ENCODE data around the gene TMF1. TPM values are rescaled to one million over a fixed set of nuclear protein-coding genes. Genes with fewer than 3 reads are reported as not detected.

Gene TMF1
- polyA plus RNA-seq, 1 of the 3 experiments (the other 2 are of a cell fraction): 3.2 TPM

GRCh38 chr3:69051756-69052471, at the start of gene TMF1 (continued):
- no peak for TF ChIP-seq FOSL2 (IDR thresholded peaks at IDR 0.05; ENCODE audit: borderline replicate concordance, low read depth)
- no peak for TF ChIP-seq SMC3 (IDR thresholded peaks at IDR 0.05; ENCODE audit: low read depth, low read length)
- TF ChIP-seq ELF1 (IDR thresholded peaks at IDR 0.05): peak; percentile 97
- TF ChIP-seq RFX5 (IDR thresholded peaks at IDR 0.05; ENCODE audit: low read length): peak; percentile 33; the same call in 1 of the 2 replicates
- TF ChIP-seq USF1 (IDR thresholded peaks at IDR 0.05; ENCODE audit: borderline replicate concordance, low read depth): no peak
- TF ChIP-seq PBX3 (IDR thresholded peaks at IDR 0.05): no peak
- TF ChIP-seq RCOR1 (IDR thresholded peaks at IDR 0.05; ENCODE audit: low read length): no peak
- peak; percentile 29 for TF ChIP-seq CHD2 (IDR thresholded peaks at IDR 0.05; ENCODE audit: low read length, partially characterized antibody)
- TF ChIP-seq GATA2 (CRISPR knock-in tag; IDR thresholded peaks at IDR 0.05): no peak
- TF ChIP-seq NRF1 (IDR thresholded peaks at IDR 0.05; ENCODE audit: low read depth, low read length): peak; percentile 82
- TF ChIP-seq MEF2A (IDR thresholded peaks at IDR 0.05; ENCODE audit: borderline replicate concordance, low read depth): no peak
- TF ChIP-seq CTCF (IDR thresholded peaks at IDR 0.05): no peak
- TF ChIP-seq GABPA (IDR thresholded peaks at IDR 0.05; ENCODE audit: low read depth): peak; percentile 86
- TF ChIP-seq MAX (IDR thresholded peaks at IDR 0.05; ENCODE audit: low read depth): peak; percentile 63; the same call in 1 of the 2 replicates

- ChIA-PET CTCF (interaction anchor here (0.6 to 2.0 kb wide), 3 partner anchors 21 to 64 kb away, joined by 3 to 8 read pairs (median 3); no protein-coding TSS in a partner anchor), POLR2A (no interaction called here)
- 97% methylated on average over 4 of the region's 4 CpGs for WGBS (ENCODE audit: low lambda C conversion rate)
- TF ChIP-seq NRF1 (IDR thresholded peaks at IDR 0.05; ENCODE audit: low read depth, low read length) (no peak), USF1 (IDR thresholded peaks at IDR 0.05; ENCODE audit: borderline replicate concordance, low read depth) (no peak), SMC3 (IDR thresholded peaks at IDR 0.05; ENCODE audit: low read depth, low read length) (no peak), FOXM1 (IDR thresholded peaks at IDR 0.05; ENCODE audit: low read depth) (no peak), CTCF (IDR thresholded peaks at IDR 0.05) (no peak), MAX (IDR thresholded peaks at IDR 0.05; ENCODE audit: low read depth) (no peak), USF2 (IDR thresholded peaks at IDR 0.05; ENCODE audit: borderline replicate concordance, low read depth, low read length) (no peak), NFIC (IDR thresholded peaks at IDR 0.05; ENCODE audit: borderline replicate concordance) (no peak), PBX3 (IDR thresholded peaks at IDR 0.05) (no peak), TEAD4 (IDR thresholded peaks at IDR 0.05; ENCODE audit: borderline replicate concordance, insufficient read depth) (no peak), RAD21 (IDR thresholded peaks at IDR 0.05; ENCODE audit: low read length) (no peak), EP300 (IDR thresholded peaks at IDR 0.05; ENCODE audit: borderline replicate concordance in 1 of 2, low read depth in 1 of 2, low read length in 1 of 2) (no peak)
Measured at GRCh38 chr3:69099576-69099975, 47.4 kb upstream of the TMF1 start.

More at GRCh38 chr3:69099576-69099975, 47.4 kb upstream of the TMF1 start:
- no peaks in the 10 kb centered on the region for H3K27me3 ChIP-seq (ENCODE audit: insufficient read depth)
- no peak overlapping the region for H3K9ac ChIP-seq
- DNase-seq: no peak
- no peaks in the 10 kb centered on the region for H3K9me2 ChIP-seq
- no peak overlapping the region for H2AFZ ChIP-seq (ENCODE audit: low read depth)
- peaks cover 30% of the 10 kb centered on the region for H4K20me1 ChIP-seq (ENCODE audit: insufficient read depth)
- H3K9me3 ChIP-seq: no peaks in the 10 kb centered on the region
- H3K4me2 ChIP-seq: no peak overlapping the region
- H3K27ac ChIP-seq (ENCODE audit: low read depth in 2 of 2, low read length in 1 of 2): no peak overlapping the region
- H3K4me1 ChIP-seq (ENCODE audit: control insufficient read depth in 1 of 2, insufficient read depth in 2 of 2, low read depth in 1 of 2, low read length in 1 of 2): peaks cover 0 to 4% of the 10 kb centered on the region in 2 experiments; a peak in 1 of 4 replicates
- peaks cover 13% of the 10 kb centered on the region for H3F3A ChIP-seq (replicated peaks; ENCODE audit: insufficient read depth)
- peaks cover 65% of the 10 kb centered on the region for H3K79me2 ChIP-seq (ENCODE audit: insufficient read depth)
- H3K36me3 ChIP-seq (replicated peaks in 1 of 2; ENCODE audit: control insufficient read depth in 1 of 2, insufficient read depth in 2 of 2, low read length in 1 of 2): peaks cover 18 to 50% of the 10 kb centered on the region in 2 experiments
- no peak overlapping the region for H3K4me3 ChIP-seq (ENCODE audit: low read depth in 2 of 2, low read length in 1 of 2)
